KMS-11 (cell line): ENCODE measurements around the gene IGSF6.
"Not testable (repeated sequence)": the region's sequence is repeated elsewhere in the genome, so short reads cannot be mapped to it uniquely, and the experiment has no call there.

Source experiments
- H2AFZ ChIP-seq: fragments of 200-600 bp; sonication (generic); 2 replicates; pipeline ENCODE4 v1.6.1; 2016; ENCODE audit warnings: antibody characterized with exemption, mixed run types, low read depth
- H3K27ac ChIP-seq: fragments of 200-600 bp; sonication (generic); 2 replicates; pipeline ENCODE4 v1.6.1; 2016; ENCODE audit warnings: mild to moderate bottlenecking, mixed run types
- H3K27me3 ChIP-seq: fragments of 200-600 bp; sonication (generic); 2 replicates; pipeline ENCODE4 v1.6.1; 2017; ENCODE audit warnings: mild to moderate bottlenecking, low read depth, mixed run types, moderate library complexity; ENCODE audit not compliant: insufficient read depth
- H3K36me3 ChIP-seq: fragments of 200-600 bp; sonication (generic); 2 replicates; pipeline ENCODE4 v1.6.1; 2017; ENCODE audit warnings: mild to moderate bottlenecking, mixed run types; ENCODE audit not compliant: insufficient read depth
- H3K4me1 ChIP-seq: fragments of 200-600 bp; sonication (generic); 2 replicates; pipeline ENCODE4 v1.6.1; 2016; ENCODE audit warnings: mild to moderate bottlenecking, low read depth, mixed run types; ENCODE audit not compliant: poor library complexity, severe bottlenecking
- H3K4me2 ChIP-seq: fragments of 200-600 bp; sonication (generic); 2 replicates; pipeline ENCODE4 v1.7.0; 2016; ENCODE audit warnings: mild to moderate bottlenecking, mixed run types
- H3K4me3 ChIP-seq: fragments of 200-600 bp; sonication (generic); IDR thresholded peaks from 2 replicates; pipeline ENCODE4 v1.6.1; 2017; ENCODE audit warnings: low read depth, low read length, mixed read lengths; ENCODE audit not compliant: insufficient read depth
- H3K79me2 ChIP-seq: fragments of 200-600 bp; sonication (generic); 2 replicates; pipeline ENCODE4 v1.6.1; 2016; ENCODE audit warnings: low read depth, mixed run types; ENCODE audit not compliant: insufficient read depth
- H3K9ac ChIP-seq: fragments of 200-600 bp; sonication (generic); 2 replicates; pipeline ENCODE4 v1.6.1; 2016; ENCODE audit warnings: mild to moderate bottlenecking, mixed run types
- H4K20me1 ChIP-seq: fragments of 200-600 bp; sonication (generic); 2 replicates; pipeline ENCODE4 v1.6.1; 2016; ENCODE audit warnings: mild to moderate bottlenecking, mixed run types; ENCODE audit not compliant: insufficient read depth
- TF ChIP-seq, protein P1 (sequence below): fragments of 200-600 bp; sonication (generic); conservative IDR thresholded peaks from 2 replicates; pipeline ENCODE4 v1.6.1; 2017; ENCODE audit warnings: low read depth, mild to moderate bottlenecking, antibody characterized with exemption, low read length, moderate library complexity, mixed read lengths

IGSF6 gene

DNA sequence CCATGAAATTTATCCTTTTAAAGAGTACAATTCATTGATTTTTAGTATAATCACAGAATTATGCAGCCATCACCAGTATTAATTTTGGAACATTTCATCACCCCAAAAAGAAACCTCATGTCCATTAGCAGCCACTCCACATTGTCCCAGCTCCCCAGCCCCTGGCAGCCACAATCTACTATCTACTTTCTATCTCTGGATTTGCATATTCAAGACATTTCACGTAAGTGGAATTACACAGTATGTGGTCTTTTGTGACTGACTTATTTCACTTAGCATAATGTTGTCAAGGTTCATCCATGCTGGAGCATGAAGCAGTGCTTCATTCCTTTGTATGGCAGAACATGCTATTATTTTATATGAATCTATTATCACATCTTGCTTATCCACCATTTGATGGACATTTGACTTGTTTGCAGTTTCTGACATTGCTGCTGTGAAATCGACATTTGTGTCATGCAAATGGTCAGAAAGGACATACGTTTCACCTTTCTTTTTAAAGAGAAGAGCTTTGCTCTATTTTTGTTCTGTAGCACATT lies 42.3 kb downstream of the IGSF6 start:
- H2AFZ ChIP-seq, result no peak overlapping the region
- no peak overlapping the region for H3K27ac ChIP-seq
- no peaks in the 10 kb centered on the region for H3K36me3 ChIP-seq
- TF ChIP-seq, protein P1, sequence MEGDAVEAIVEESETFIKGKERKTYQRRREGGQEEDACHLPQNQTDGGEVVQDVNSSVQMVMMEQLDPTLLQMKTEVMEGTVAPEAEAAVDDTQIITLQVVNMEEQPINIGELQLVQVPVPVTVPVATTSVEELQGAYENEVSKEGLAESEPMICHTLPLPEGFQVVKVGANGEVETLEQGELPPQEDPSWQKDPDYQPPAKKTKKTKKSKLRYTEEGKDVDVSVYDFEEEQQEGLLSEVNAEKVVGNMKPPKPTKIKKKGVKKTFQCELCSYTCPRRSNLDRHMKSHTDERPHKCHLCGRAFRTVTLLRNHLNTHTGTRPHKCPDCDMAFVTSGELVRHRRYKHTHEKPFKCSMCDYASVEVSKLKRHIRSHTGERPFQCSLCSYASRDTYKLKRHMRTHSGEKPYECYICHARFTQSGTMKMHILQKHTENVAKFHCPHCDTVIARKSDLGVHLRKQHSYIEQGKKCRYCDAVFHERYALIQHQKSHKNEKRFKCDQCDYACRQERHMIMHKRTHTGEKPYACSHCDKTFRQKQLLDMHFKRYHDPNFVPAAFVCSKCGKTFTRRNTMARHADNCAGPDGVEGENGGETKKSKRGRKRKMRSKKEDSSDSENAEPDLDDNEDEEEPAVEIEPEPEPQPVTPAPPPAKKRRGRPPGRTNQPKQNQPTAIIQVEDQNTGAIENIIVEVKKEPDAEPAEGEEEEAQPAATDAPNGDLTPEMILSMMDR, result no peak
- no peak overlapping the region for H3K4me3 ChIP-seq
- H3K9ac ChIP-seq, result no peak overlapping the region
- H3K4me1 ChIP-seq, result peaks cover 57% of the 10 kb centered on the region
- 0 out of 2 replicates have a peak, but pooled peaks cover 9% of the 10 kb centered on the region for H4K20me1 ChIP-seq
- peak overlapping the region; percentile 61; the same call in 1 of the 2 replicates for H3K4me2 ChIP-seq
- no peaks in the 10 kb centered on the region for H3K27me3 ChIP-seq
- peaks cover 82% of the 10 kb centered on the region for H3K79me2 ChIP-seq

DNA sequence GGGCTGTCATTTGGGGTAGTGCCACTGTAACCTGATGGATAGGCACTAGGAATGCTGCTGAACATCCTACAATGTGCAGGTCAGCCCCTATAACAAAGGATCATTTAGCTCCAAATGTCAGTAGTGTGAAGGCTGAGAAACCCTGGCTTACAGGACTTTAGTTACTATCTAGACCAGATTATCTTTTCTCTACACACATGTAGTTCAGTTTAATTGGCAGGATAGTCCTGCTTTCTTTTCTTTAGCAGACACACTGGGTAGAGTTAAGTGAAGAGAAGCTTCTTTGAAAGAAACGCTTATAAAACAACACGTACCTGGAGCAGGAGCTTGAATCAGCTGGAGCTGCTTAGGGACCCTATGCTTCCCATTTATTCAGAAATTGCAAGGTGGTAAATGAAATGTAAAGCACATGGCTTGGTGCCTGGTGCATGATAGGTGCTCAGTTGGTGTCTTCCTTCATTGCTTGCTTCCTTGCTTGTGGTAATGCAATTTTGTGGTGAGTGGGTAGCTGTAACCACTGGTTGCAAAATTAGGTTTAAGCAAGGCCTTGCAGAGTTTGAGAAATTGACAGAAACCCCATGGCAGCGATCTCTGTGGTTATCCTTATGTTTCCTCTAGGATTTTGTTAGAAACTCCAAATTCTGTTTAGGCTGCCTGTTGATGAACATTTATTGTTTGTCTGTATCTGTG lies 43.6 kb downstream of the IGSF6 start:
- H3K27me3 ChIP-seq, result no peaks in the 10 kb centered on the region
- H3K79me2 ChIP-seq, result peaks cover 88% of the 10 kb centered on the region
- peak overlapping the region; percentile 31; the same call in 1 of the 2 replicates for H3K27ac ChIP-seq
- no peaks in the 10 kb centered on the region for H3K36me3 ChIP-seq
- H3K4me2 ChIP-seq, result peak overlapping the region; percentile 61
- TF ChIP-seq, protein P1, result no peak
- no peak overlapping the region for H3K9ac ChIP-seq
- H4K20me1 ChIP-seq, result peaks cover 14% of the 10 kb centered on the region; the same call in 1 of the 2 replicates
- H2AFZ ChIP-seq, result no peak overlapping the region
- H3K4me3 ChIP-seq, result no peak overlapping the region
- H3K4me1 ChIP-seq, result peaks cover 64% of the 10 kb centered on the region

DNA sequence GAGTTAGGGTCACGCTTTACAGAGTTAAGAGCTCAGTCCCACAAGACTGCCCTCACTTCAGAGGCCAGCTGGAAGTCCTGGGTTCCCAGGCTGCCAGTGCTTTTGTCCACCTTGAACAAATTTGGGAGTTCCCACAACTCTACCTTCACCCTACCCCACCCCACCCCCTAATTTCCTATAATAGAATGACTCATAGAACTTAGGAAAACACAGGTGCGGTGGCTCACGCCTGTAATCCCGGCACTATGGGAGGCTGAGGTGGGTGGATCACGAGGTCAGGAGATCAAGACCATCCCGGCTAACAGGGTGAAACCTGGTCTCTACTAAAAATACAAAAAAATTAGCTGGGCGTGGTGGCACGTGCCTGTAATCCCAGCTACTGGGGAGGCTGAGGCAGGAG lies 46.6 kb downstream of the IGSF6 start:
- not testable (repeated sequence) for H3K4me3 ChIP-seq, H3K9ac ChIP-seq, H3K27me3 ChIP-seq, H3K36me3 ChIP-seq, H3K27ac ChIP-seq, H3K4me2 ChIP-seq, H2AFZ ChIP-seq
- Histone ChIP-seq H3K79me2 (peaks cover 97% of the 10 kb centered on the region), H4K20me1 (peaks cover 10% of the 10 kb centered on the region; the same call in 1 of the 2 replicates), H3K4me1 (peaks cover 80% of the 10 kb centered on the region)

DNA sequence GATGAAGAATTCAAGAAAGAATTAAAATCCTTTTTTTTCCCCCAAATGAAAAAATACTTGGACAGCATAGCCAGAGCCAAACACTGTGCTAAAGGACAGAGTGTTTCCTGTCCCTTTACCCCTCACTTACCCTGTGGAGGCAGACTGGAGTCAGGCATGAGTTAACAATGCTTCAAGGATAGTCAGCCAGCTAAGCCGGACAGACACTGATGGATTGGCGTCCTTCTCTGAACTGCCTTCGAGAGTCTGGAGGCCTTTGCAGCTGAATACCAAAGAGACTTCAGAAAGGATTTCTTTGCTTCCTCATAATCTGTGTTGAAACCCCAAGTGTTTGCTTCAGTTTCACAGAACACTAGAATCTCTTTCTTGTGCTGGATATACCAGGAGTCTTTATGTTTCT lies 48.5 kb downstream of the IGSF6 start:
- Histone ChIP-seq H3K79me2 (peaks cover 87% of the 10 kb centered on the region), H3K27ac (no peak overlapping the region), H3K36me3 (no peaks in the 10 kb centered on the region), H3K4me2 (no peak overlapping the region), H3K4me1 (peaks cover 63% of the 10 kb centered on the region), H3K9ac (no peak overlapping the region), H2AFZ (no peak overlapping the region), H4K20me1 (peaks cover 10% of the 10 kb centered on the region; the same call in 1 of the 2 replicates), H3K27me3 (no peaks in the 10 kb centered on the region), H3K4me3 (no peak overlapping the region)
- TF ChIP-seq, protein P1, result no peak

DNA sequence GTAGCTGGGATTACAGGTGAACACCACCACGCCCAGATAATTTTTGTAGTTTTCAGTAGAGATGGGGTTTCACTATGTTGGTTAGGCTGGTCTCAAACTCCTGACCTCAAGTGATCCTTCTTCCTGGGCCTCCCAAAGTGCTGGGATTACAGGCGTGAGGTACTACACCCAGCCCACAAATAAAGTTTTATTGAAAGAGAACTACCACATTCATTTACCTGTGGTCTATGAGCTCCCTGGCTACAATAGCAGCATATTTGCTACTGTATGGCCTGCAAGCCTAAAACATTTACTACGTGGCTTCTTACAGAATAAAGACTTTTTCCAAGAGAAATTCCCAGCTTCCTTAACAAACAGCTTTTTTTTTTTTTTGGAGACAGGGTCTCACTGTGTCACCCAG lies 49.6 kb downstream of the IGSF6 start:
- Histone ChIP-seq H2AFZ (no peak overlapping the region), H4K20me1 (peaks cover 6% of the 10 kb centered on the region; the same call in 1 of the 2 replicates), H3K9ac (no peak overlapping the region), H3K27ac (no peak overlapping the region), H3K79me2 (peaks cover 76% of the 10 kb centered on the region), H3K27me3 (no peaks in the 10 kb centered on the region), H3K4me1 (peaks cover 57% of the 10 kb centered on the region), H3K4me2 (peak overlapping the region; percentile 84; the same call in 1 of the 2 replicates), H3K4me3 (no peak overlapping the region), H3K36me3 (no peaks in the 10 kb centered on the region)
- TF ChIP-seq, protein P1, result no peak
